MM.1S (cell line): ENCODE results near the gene HVCN1.

Experiments
- EZH2phosphoT487 ChIP-seq: fragments of 300-600 bp; sonication (generic); IDR thresholded peaks from 2 replicates; pipeline ENCODE4 v1.6.1; 2018; ENCODE audit warnings: antibody characterized with exemption, low read length
- TF ChIP-seq, protein P1 (sequence below): fragments of 300-600 bp; sonication (generic); IDR thresholded peaks from 2 replicates; pipeline ENCODE4 v1.5.1; 2016; ENCODE audit warnings: antibody characterized with exemption, low read length, mixed read lengths

DNA sequence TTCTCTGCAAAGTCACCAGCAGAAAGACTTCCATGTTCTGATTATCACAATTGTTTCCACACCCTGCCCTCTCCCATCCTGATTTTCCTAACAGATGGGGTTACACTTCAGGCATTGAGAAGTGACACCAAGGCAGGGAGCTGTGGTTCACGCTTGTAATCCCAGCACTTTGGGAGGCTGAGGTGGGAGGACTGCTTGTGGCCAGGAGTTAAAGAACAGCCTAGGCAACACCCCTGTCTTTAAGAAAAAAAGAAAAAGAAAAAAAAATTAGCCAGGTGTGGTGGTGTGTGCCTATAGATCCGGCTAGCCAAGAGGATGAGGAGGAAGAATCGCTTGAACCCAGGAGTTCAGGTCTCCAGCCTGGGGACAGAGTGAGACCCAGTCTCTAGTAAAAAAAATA, 48.6 kb upstream of the HVCN1 start:
- no peak for TF ChIP-seq EZH2phosphoT487
- TF ChIP-seq, protein P1, sequence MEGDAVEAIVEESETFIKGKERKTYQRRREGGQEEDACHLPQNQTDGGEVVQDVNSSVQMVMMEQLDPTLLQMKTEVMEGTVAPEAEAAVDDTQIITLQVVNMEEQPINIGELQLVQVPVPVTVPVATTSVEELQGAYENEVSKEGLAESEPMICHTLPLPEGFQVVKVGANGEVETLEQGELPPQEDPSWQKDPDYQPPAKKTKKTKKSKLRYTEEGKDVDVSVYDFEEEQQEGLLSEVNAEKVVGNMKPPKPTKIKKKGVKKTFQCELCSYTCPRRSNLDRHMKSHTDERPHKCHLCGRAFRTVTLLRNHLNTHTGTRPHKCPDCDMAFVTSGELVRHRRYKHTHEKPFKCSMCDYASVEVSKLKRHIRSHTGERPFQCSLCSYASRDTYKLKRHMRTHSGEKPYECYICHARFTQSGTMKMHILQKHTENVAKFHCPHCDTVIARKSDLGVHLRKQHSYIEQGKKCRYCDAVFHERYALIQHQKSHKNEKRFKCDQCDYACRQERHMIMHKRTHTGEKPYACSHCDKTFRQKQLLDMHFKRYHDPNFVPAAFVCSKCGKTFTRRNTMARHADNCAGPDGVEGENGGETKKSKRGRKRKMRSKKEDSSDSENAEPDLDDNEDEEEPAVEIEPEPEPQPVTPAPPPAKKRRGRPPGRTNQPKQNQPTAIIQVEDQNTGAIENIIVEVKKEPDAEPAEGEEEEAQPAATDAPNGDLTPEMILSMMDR, result no peak
